IMR-90 (cell line): ENCODE data around the gene DTHD1. TPM values are rescaled to one million over a fixed set of nuclear protein-coding genes. Genes with fewer than 3 reads are reported as not detected.

ENCODE experiments used
- ATAC-seq: fragments of 200-7000 bp; cut with Tn5 transposase; 2 replicates; pipeline ENCODE4 v1.9.1; 2020; ENCODE audit warnings: low read depth, mild to moderate bottlenecking, moderate library complexity
- BruUV-seq: library from RNA; stranded (reverse); fragments of 400-500 nt; replicated peaks from 2 replicates; lab custom pipeline; 2021; lab: Mats Ljungman, UMichigan
- CTCF ChIA-PET: fragments of 300-600 bp; formaldehyde crosslinking; extraction: SDS; loops from one replicate; lab custom pipeline; 2021; ENCODE audit warnings: antibody characterized with exemption; lab: Yijun Ruan, JAX
- POLR2A ChIA-PET: fragments of 300-600 bp; sonication (Branson Sonifier 250); formaldehyde crosslinking; loops from one replicate; lab custom pipeline; 2022; ENCODE audit warnings: antibody characterized with exemption; ENCODE audit not compliant: unreplicated experiment; lab: Charles Lee
- DNase-seq: peaks from one replicate; pipeline ENCODE4 v3.0.0; 2013
- H2AFZ ChIP-seq: replicated peaks from 2 replicates; pipeline ENCODE3; 2013; ENCODE audit warnings: low read length, mild to moderate bottlenecking; ENCODE audit not compliant: poor library complexity
- H2AK5ac ChIP-seq: 2 replicates; pipeline ENCODE4 v1.6.1; 2013; ENCODE audit warnings: low read depth, low read length, inconsistent platforms
- H2AK9ac ChIP-seq: replicated peaks from 2 replicates; pipeline ENCODE3; 2013; ENCODE audit warnings: mild to moderate bottlenecking, low read depth, low read length, moderate library complexity; ENCODE audit not compliant: poor library complexity
- H2BK120ac ChIP-seq: 2 replicates; pipeline ENCODE4 v1.6.1; 2013; ENCODE audit warnings: low read depth, low read length, inconsistent platforms
- H2BK15ac ChIP-seq: 3 replicates; pipeline ENCODE4 v1.6.1; 2013; ENCODE audit warnings: low read depth, low read length, inconsistent platforms
- H2BK20ac ChIP-seq: 2 replicates; pipeline ENCODE4 v1.6.1; 2013; ENCODE audit warnings: low read depth, mild to moderate bottlenecking, inconsistent platforms, low read length, moderate library complexity
- H2BK5ac ChIP-seq: 2 replicates; pipeline ENCODE4 v1.6.1; 2013; ENCODE audit warnings: mild to moderate bottlenecking, low read depth, low read length, inconsistent platforms; ENCODE audit not compliant: poor library complexity, severe bottlenecking
- H3K14ac ChIP-seq: replicated peaks from 2 replicates; pipeline ENCODE4 v1.6.1; 2013; ENCODE audit warnings: low read depth, low read length, inconsistent platforms
- H3K18ac ChIP-seq: 2 replicates; pipeline ENCODE4 v1.6.1; 2013; ENCODE audit warnings: low read depth, low read length, control low read depth
- H3K23ac ChIP-seq: 2 replicates; pipeline ENCODE4 v1.6.1; 2013; ENCODE audit warnings: low read depth, low read length, inconsistent platforms
- H3K27ac ChIP-seq: 2 replicates; pipeline ENCODE4 v1.5.1; 2013; ENCODE audit warnings: mild to moderate bottlenecking, control low read depth, low read length; ENCODE audit not compliant: insufficient read depth
- H3K27me3 ChIP-seq: 2 replicates; pipeline ENCODE4 v1.6.1; 2013; ENCODE audit warnings: low read length; ENCODE audit not compliant: control insufficient read depth, insufficient read depth
- H3K36me3 ChIP-seq: 2 replicates; pipeline ENCODE4 v1.6.1; 2013; ENCODE audit warnings: low read length, mixed read lengths; ENCODE audit not compliant: control insufficient read depth, insufficient read depth
- H3K4ac ChIP-seq: 2 replicates; pipeline ENCODE4 v1.6.1; 2013; ENCODE audit warnings: low read depth, low read length, inconsistent platforms
- H3K4me1 ChIP-seq: 2 replicates; pipeline ENCODE4 v1.6.1; 2013; ENCODE audit warnings: low read length, mixed read lengths; ENCODE audit not compliant: control insufficient read depth, insufficient read depth
- H3K4me2 ChIP-seq: 2 replicates; pipeline ENCODE4 v1.6.1; 2013; ENCODE audit warnings: low read depth, mild to moderate bottlenecking, control low read depth, low read length, moderate library complexity
- H3K4me3 ChIP-seq: 2 replicates; pipeline ENCODE4 v1.5.1; 2013; ENCODE audit warnings: low read depth, mild to moderate bottlenecking, control low read depth, low read length, moderate library complexity; ENCODE audit not compliant: insufficient read depth
- H3K56ac ChIP-seq: 2 replicates; pipeline ENCODE4 v1.6.1; 2013; ENCODE audit warnings: low read length, inconsistent platforms; ENCODE audit not compliant: insufficient read depth; ENCODE audit errors: extremely low read depth
- H3K79me1 ChIP-seq, 2 experiments: 2 replicates each; pipeline ENCODE4 v1.6.1; 2013; ENCODE audit warnings: low read length in 2 of 2, inconsistent platforms in 1 of 2, low read depth in 1 of 2
- H3K9ac ChIP-seq: 2 replicates; pipeline ENCODE4 v1.6.1; 2013; ENCODE audit warnings: low read depth, low read length, control low read depth
- H3K9me1 ChIP-seq: 2 replicates; pipeline ENCODE4 v1.6.1; 2013; ENCODE audit warnings: low read length, inconsistent platforms; ENCODE audit not compliant: insufficient read depth
- H3K9me3 ChIP-seq: 2 replicates; pipeline ENCODE4 v1.6.1; 2013; ENCODE audit warnings: low read length; ENCODE audit not compliant: control insufficient read depth, insufficient read depth
- H4K20me1 ChIP-seq: 2 replicates; pipeline ENCODE4 v1.6.1; 2013; ENCODE audit warnings: low read length, inconsistent platforms; ENCODE audit not compliant: insufficient read depth
- H4K5ac ChIP-seq: 2 replicates; pipeline ENCODE4 v1.6.1; 2013; ENCODE audit warnings: mild to moderate bottlenecking, low read depth, low read length, control low read depth
- H4K8ac ChIP-seq, 2 experiments: 2 replicates each; pipeline ENCODE4 v1.6.1; 2013; ENCODE audit warnings: low read depth in 2 of 2, low read length in 2 of 2, control low read depth in 1 of 2, inconsistent platforms in 1 of 2
- H4K91ac ChIP-seq: 2 replicates; pipeline ENCODE4 v1.6.1; 2013; ENCODE audit warnings: low read depth, low read length, inconsistent platforms; ENCODE audit not compliant: insufficient read depth
- BHLHE40 ChIP-seq: fragments of 150-350 bp; IDR thresholded peaks from 2 replicates; pipeline ENCODE4 v1.6.1; 2016; ENCODE audit warnings: mild to moderate bottlenecking, low read depth, low read length
- CEBPB ChIP-seq: IDR thresholded peaks from 2 replicates; pipeline ENCODE4 v1.6.1; 2012; ENCODE audit warnings: low read depth, low read length, improper control_type of control experiment
- CHD1 ChIP-seq: IDR thresholded peaks from 2 replicates; pipeline ENCODE4 v1.6.1; 2012; ENCODE audit warnings: low read depth, low read length, improper control_type of control experiment
- CTCF ChIP-seq: conservative IDR thresholded peaks from 2 replicates; pipeline ENCODE4 v1.5.1; 2012; ENCODE audit warnings: mild to moderate bottlenecking, low read depth, low read length, improper control_type of control experiment
- ELK1 ChIP-seq: fragments of 150-350 bp; IDR thresholded peaks from 2 replicates; pipeline ENCODE4 v1.6.1; 2016; ENCODE audit warnings: low read depth, mild to moderate bottlenecking, low read length, moderate library complexity, borderline replicate concordance
- FOS ChIP-seq: fragments of 150-350 bp; IDR thresholded peaks from 2 replicates; pipeline ENCODE4 v1.6.1; 2016; ENCODE audit warnings: low read depth, low read length
- MAFK ChIP-seq: IDR thresholded peaks from 2 replicates; pipeline ENCODE4 v1.6.1; 2012; ENCODE audit warnings: low read depth, low read length, improper control_type of control experiment
- MAZ ChIP-seq: IDR thresholded peaks from 2 replicates; pipeline ENCODE4 v1.6.1; 2012; ENCODE audit warnings: low read depth, mild to moderate bottlenecking, low read length, improper control_type of control experiment, moderate library complexity, borderline replicate concordance
- MXI1 ChIP-seq: IDR thresholded peaks from 2 replicates; pipeline ENCODE4 v1.6.1; 2012; ENCODE audit warnings: low read depth, mild to moderate bottlenecking, low read length, moderate library complexity, borderline replicate concordance
- NFE2L2 ChIP-seq: fragments of 150-350 bp; IDR thresholded peaks from 2 replicates; pipeline ENCODE4 v1.6.1; 2016; ENCODE audit warnings: low read depth, mild to moderate bottlenecking, low read length
- POLR2A ChIP-seq: IDR thresholded peaks from 2 replicates; pipeline ENCODE4 v1.6.1; 2012; ENCODE audit warnings: mild to moderate bottlenecking, low read depth, low read length
- RAD21 ChIP-seq: IDR thresholded peaks from 2 replicates; pipeline ENCODE4 v1.6.1; 2012; ENCODE audit warnings: low read length, improper control_type of control experiment
- RCOR1 ChIP-seq: IDR thresholded peaks from 2 replicates; pipeline ENCODE4 v1.6.1; 2012; ENCODE audit warnings: mild to moderate bottlenecking, low read length, improper control_type of control experiment; ENCODE audit not compliant: insufficient replicate concordance
- RFX5 ChIP-seq: IDR thresholded peaks from 2 replicates; pipeline ENCODE4 v1.8.0; 2012; ENCODE audit warnings: low read depth, mild to moderate bottlenecking, low read length, moderate library complexity
- SMC3 ChIP-seq: fragments of 150-350 bp; IDR thresholded peaks from 2 replicates; pipeline ENCODE4 v1.6.1; 2016; ENCODE audit warnings: low read depth, mild to moderate bottlenecking, antibody characterized with exemption, low read length, moderate library complexity
- WGBS, 2 experiments: methylation state at CpG; one replicate each; pipeline versions ENCODE4 v1.1.5 to v1.1.7; 2013; ENCODE audit warnings: missing lambda C conversion rate in 2 of 2; ENCODE audit not compliant: insufficient read length in 1 of 2; ENCODE audit errors: extremely low coverage in 2 of 2; 5-methylcytosine and 5-hydroxymethylcytosine counted together
- dilution Hi-C: fragments of 300-500 bp; cut with HindIII; formaldehyde crosslinking; loops from one replicate; pipeline ENCODE4 v1.14.3; 2018; ENCODE audit warnings: low sequenced_read_pairs; ENCODE audit not compliant: unreplicated experiment
- in situ Hi-C: fragments of 300-500 bp; cut with MboI; formaldehyde crosslinking; loops from 3 replicates; pipeline ENCODE4 v1.14.3; 2019; ENCODE audit warnings: low sequenced_read_pairs, inconsistent platforms, mixed read lengths
- intact Hi-C: fragments of 100-400 bp; cut with micrococcal nuclease; formaldehyde crosslinking; loops from 2 replicates; pipeline ENCODE4 v1.10.0; 2022
- polyA plus RNA-seq, 3 experiments: library from polyadenylated mRNA; depleted of rRNA; stranded (reverse); fragments of >200 nt; gene quantifications; 2 replicates each; pipeline ENCODE4 v1.2.3, GENCODE V29; 2012; ENCODE audit warnings: low replicate concordance in 1 of 3
- total RNA-seq: library from RNA; depleted of rRNA; stranded (reverse); fragments of >200 nt; gene quantifications from 2 replicates; pipeline ENCODE4 v1.2.3, GENCODE V29; 2012
- TF ChIP-seq, protein P1 (sequence below): fragments of 150-350 bp; IDR thresholded peaks from 2 replicates; pipeline ENCODE4 v1.6.1; 2017; ENCODE audit warnings: mild to moderate bottlenecking, antibody characterized with exemption, low read length, low read depth

The DTHD1 gene
- total and polyA plus RNA-seq, 2 of the 4 experiments (the other 2 are of a cell fraction): not detected

GRCh38 chr4:36320117-36320896, 38.9 kb downstream of the DTHD1 start:
- Histone ChIP-seq H3K4me2 (no peak overlapping the region), H3K23ac (no peak overlapping the region), H2BK120ac (no peak overlapping the region), H3K4me1 (no peaks in the 10 kb centered on the region), H3K36me3 (no peaks in the 10 kb centered on the region), H4K5ac (no peak overlapping the region), H2BK5ac (no peak overlapping the region), H4K91ac (no peak overlapping the region), H3K27ac (no peak overlapping the region), H3K9me1 (no peaks in the 10 kb centered on the region), H3K14ac (no peak overlapping the region), H3K9ac (no peak overlapping the region), H4K20me1 (no peaks in the 10 kb centered on the region), H3K56ac (no peak overlapping the region), H3K27me3 (no peaks in the 10 kb centered on the region), H3K79me1 (no peaks in the 10 kb centered on the region), H2AFZ (no peak overlapping the region), H3K9me3 (0 out of 2 replicates have a peak, but pooled peaks cover 2% of the 10 kb centered on the region), H2BK15ac (no peak overlapping the region), H3K18ac (no peak overlapping the region), H2AK5ac (no peak overlapping the region), H2BK20ac (no peak overlapping the region), H2AK9ac (no peak overlapping the region), H3K4me3 (no peak overlapping the region), H4K8ac (no peak overlapping the region), H3K4ac (no peak overlapping the region)
- WGBS, 2 experiments: no CpG with 5 or more reads among the region's 6 CpGs
- ATAC-seq (no peak), DNase-seq (no peak)
- in situ Hi-C loops: no loop called here
- TF ChIP-seq MXI1 (no peak), SMC3 (no peak), RCOR1 (no peak), ELK1 (no peak), CEBPB (no peak), CTCF (no peak), FOS (no peak), NFE2L2 (no peak), POLR2A (no peak), MAZ (no peak), CHD1 (no peak), BHLHE40 (no peak), RAD21 (no peak), MAFK (no peak), RFX5 (no peak)
- TF ChIP-seq, protein P1, sequence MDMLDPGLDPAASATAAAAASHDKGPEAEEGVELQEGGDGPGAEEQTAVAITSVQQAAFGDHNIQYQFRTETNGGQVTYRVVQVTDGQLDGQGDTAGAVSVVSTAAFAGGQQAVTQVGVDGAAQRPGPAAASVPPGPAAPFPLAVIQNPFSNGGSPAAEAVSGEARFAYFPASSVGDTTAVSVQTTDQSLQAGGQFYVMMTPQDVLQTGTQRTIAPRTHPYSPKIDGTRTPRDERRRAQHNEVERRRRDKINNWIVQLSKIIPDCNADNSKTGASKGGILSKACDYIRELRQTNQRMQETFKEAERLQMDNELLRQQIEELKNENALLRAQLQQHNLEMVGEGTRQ: no peak
- dilution Hi-C loops: no loop called here
- POLR2A ChIA-PET: no interaction called here
- BruUV-seq: no TSS peak
- CTCF ChIA-PET: no interaction called here
- intact Hi-C loops: no loop called here
